Sigmoid colon (tissue), 7 donors: Measurements from ENCODE around the gene KLRF2. TPM values are rescaled to one million over a fixed set of nuclear protein-coding genes. Genes with fewer than 3 reads are reported as not detected.

Source experiments
- DNase-seq: peaks from one replicate; pipeline ENCODE4 v3.0.0-alpha.2; 2019
- H3K27ac ChIP-seq, 4 donors: fragments of 200-600 bp; sonication (generic); one replicate each; pipeline ENCODE4 v1.5.1; 2016 to 2019; ENCODE audit warnings: mild to moderate bottlenecking in 1 of 4
- H3K27me3 ChIP-seq, 3 donors: fragments of 200-600 bp; sonication (generic); one replicate each; pipeline ENCODE4 v1.5.1; 2019; ENCODE audit warnings: mild to moderate bottlenecking in 1 of 3
- H3K36me3 ChIP-seq, 4 donors: fragments of 200-600 bp; sonication (generic); one replicate each; pipeline ENCODE4 v1.5.1; 2016 to 2019
- H3K4me1 ChIP-seq, 4 donors: fragments of 200-600 bp; sonication (generic); one replicate each; pipeline ENCODE4 v1.5.1; 2017 to 2019
- H3K4me3 ChIP-seq, 4 donors: fragments of 200-600 bp; sonication (generic); one replicate each; pipeline ENCODE4 v1.5.1; 2017 to 2019; ENCODE audit warnings: mild to moderate bottlenecking in 2 of 4, moderate library complexity in 1 of 4
- H3K9me3 ChIP-seq, 4 donors: fragments of 200-600 bp in 3 of 4; sonication (generic) in 3 of 4; one replicate each; pipeline versions ENCODE4 v1.5.1 to v1.6.1; 2013 to 2019
- CTCF ChIP-seq, 4 experiments: fragments of 450-650 bp in 3 of 4; fragments of 200-600 bp in 1 of 4; IDR thresholded peaks; one replicate each; pipeline ENCODE4 v1.5.1; 2016 to 2019; ENCODE audit warnings: antibody characterized with exemption in 4 of 4, mild to moderate bottlenecking in 3 of 4, moderate library complexity in 2 of 4
- EP300 ChIP-seq, 4 donors: sonication (generic); formaldehyde crosslinking; IDR thresholded peaks; one replicate each; pipeline ENCODE4 v1.6.1; 2017; ENCODE audit warnings: antibody characterized with exemption in 4 of 4
- POLR2A ChIP-seq, 2 donors: fragments of 450-650 bp; IDR thresholded peaks; one replicate each; pipeline ENCODE4 v1.6.1; 2016; ENCODE audit warnings: antibody characterized with exemption in 2 of 2, mild to moderate bottlenecking in 2 of 2, moderate library complexity in 2 of 2
- POLR2AphosphoS5 ChIP-seq, 4 donors: sonication (generic); formaldehyde crosslinking; IDR thresholded peaks; one replicate each; pipeline ENCODE4 v1.6.1; 2017; ENCODE audit warnings: antibody characterized with exemption in 4 of 4
- WGBS, 2 donors: extraction: QIAGEN DNeasy Blood & Tissue Kit; methylation state at CpG; one replicate each; pipeline ENCODE4 v1.1.7; 2013; 5-methylcytosine and 5-hydroxymethylcytosine counted together
- intact Hi-C: fragments of 100-400 bp; cut with DNase I; formaldehyde crosslinking; loops from one replicate; pipeline ENCODE4 v1.15.1; 2023
- polyA plus RNA-seq, 3 donors: library from polyadenylated mRNA; stranded (reverse); fragments of 200-250 nt; gene quantifications; one replicate each; pipeline ENCODE4 v1.2.3, GENCODE V29; 2013
- total RNA-seq, 4 donors: library from RNA; depleted of rRNA; stranded (reverse); fragments of >200 nt; gene quantifications; one replicate each; pipeline ENCODE4 v1.1.0, GENCODE V29; 2016
- donor health status: healthy with polysubstance abuse.
- donor health status: Bipolar disorder and iron deficiency.
- donor health status: healthy.

The KLRF2 gene
- total and polyA plus RNA-seq, 7 donors, result not detected

DNA sequence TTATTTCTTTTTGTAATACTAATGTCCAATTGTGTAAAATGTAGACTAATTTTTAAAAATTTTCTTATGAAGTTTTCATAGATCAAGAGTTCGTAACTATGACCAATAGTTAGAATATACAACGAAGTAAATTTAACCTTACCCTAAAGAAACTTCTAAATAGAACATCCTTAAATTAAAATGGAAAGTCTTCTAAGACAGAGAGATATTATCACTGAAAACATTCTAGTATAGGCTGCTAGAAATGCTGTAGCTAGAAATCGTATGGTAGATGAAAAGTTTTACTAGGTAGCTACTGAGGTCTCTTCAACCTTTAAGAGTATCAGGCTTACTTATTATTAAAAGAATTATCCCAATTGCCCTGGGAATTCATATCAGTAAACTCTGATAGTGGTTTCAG lies 50.0 kb downstream of the KLRF2 start:
- intact Hi-C loops, result no loop called here
- DNase-seq, result no peak

GRCh38 chr12:9932270-9932669 lies 51.0 kb downstream of the KLRF2 start, which contains the start of gene CLEC2A:
Gene CLEC2A (minus strand): TSS chr12:9932370. CDS start chr12:9932329, 41 bp downstream.
- no peak for TF ChIP-seq EP300 (IDR thresholded peaks at IDR 0.05)
- no peak for TF ChIP-seq POLR2AphosphoS5 (IDR thresholded peaks at IDR 0.05)
- no peak for TF ChIP-seq POLR2A (IDR thresholded peaks at IDR 0.05)
- TF ChIP-seq CTCF (IDR thresholded peaks at IDR 0.05), result no peak
- Histone ChIP-seq H3K9me3 (no peaks in the 10 kb centered on the region), H3K27me3 (no peaks in the 10 kb centered on the region), H3K36me3 (no peaks in the 10 kb centered on the region), H3K4me3 (no peak within 1 kb of the TSS), H3K4me1 (no peaks in the 10 kb centered on the region), H3K27ac (no peak within 1 kb of the TSS)
- WGBS, 2 donors, result 50 to 79% methylated on average over 6 of the region's 6 CpGs
- intact Hi-C loops, result no loop called here
- DNase-seq, result no peak

More for the DNA sequence above, 50.0 kb downstream of the KLRF2 start:
- no peaks in the 10 kb centered on the region for H3K9me3 ChIP-seq
- no peak overlapping the region for H3K27ac ChIP-seq
- no peaks in the 10 kb centered on the region for H3K27me3 ChIP-seq
- WGBS, 2 donors, result 78 to 85% methylated on average over 3 of the region's 3 CpGs
- no peak overlapping the region for H3K4me3 ChIP-seq
- TF ChIP-seq CTCF (IDR thresholded peaks at IDR 0.05) (no peak), POLR2AphosphoS5 (IDR thresholded peaks at IDR 0.05) (no peak), POLR2A (IDR thresholded peaks at IDR 0.05) (no peak), EP300 (IDR thresholded peaks at IDR 0.05) (no peak)
- no peaks in the 10 kb centered on the region for H3K36me3 ChIP-seq
- no peaks in the 10 kb centered on the region for H3K4me1 ChIP-seq

GRCh38 chr12:9933958-9934357 lies 52.7 kb downstream of the KLRF2 start:
- WGBS, 2 donors, result 83 to 98% methylated on average over 2 of the region's 2 CpGs
- no peaks in the 10 kb centered on the region for H3K4me1 ChIP-seq
- intact Hi-C loops, result no loop called here
- no peak overlapping the region for H3K4me3 ChIP-seq
- no peak for DNase-seq
- H3K27me3 ChIP-seq, result no peaks in the 10 kb centered on the region
- no peak for TF ChIP-seq CTCF (IDR thresholded peaks at IDR 0.05)
- no peaks in the 10 kb centered on the region for H3K9me3 ChIP-seq
- H3K36me3 ChIP-seq, result no peaks in the 10 kb centered on the region
- H3K27ac ChIP-seq, result no peak overlapping the region

- no peak overlapping the region for H3K4me3 ChIP-seq
- H3K9me3 ChIP-seq, result no peaks in the 10 kb centered on the region
- WGBS, 2 donors, result 91% methylated on average over 2 of the region's 2 CpGs
- intact Hi-C loops, result no loop called here
- TF ChIP-seq CTCF (IDR thresholded peaks at IDR 0.05) (no peak), POLR2AphosphoS5 (IDR thresholded peaks at IDR 0.05) (no peak), POLR2A (IDR thresholded peaks at IDR 0.05) (no peak), EP300 (IDR thresholded peaks at IDR 0.05) (no peak)
- no peaks in the 10 kb centered on the region for H3K36me3 ChIP-seq
- no peaks in the 10 kb centered on the region for H3K27me3 ChIP-seq
- H3K27ac ChIP-seq, result no peak overlapping the region
- DNase-seq, result no peak
- no peaks in the 10 kb centered on the region for H3K4me1 ChIP-seq
Observed at GRCh38 chr12:9935026-9935425, 53.7 kb downstream of the KLRF2 start.

DNA sequence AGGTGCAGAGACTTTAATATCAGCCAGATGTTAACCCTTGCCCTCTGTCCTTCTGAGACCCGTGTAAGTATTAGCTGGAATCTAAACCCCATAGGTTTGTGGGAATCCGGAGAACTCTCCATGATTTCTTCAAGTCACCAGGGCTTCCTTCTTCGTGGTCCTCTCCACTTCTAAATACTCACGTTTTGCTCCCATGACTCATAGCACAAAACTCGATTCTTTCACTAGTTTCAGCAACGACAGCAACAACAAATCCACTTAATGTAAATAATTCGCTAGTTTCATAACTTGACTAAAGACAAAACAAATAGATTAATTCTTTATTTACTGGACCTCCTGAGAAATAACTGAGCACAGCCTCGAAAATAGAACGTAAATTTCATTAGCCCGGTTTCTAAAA lies 55.3 kb downstream of the KLRF2 start:
- TF ChIP-seq EP300 (IDR thresholded peaks at IDR 0.05), result no peak
- TF ChIP-seq POLR2A (IDR thresholded peaks at IDR 0.05), result no peak
- no peak for TF ChIP-seq POLR2AphosphoS5 (IDR thresholded peaks at IDR 0.05)
- TF ChIP-seq CTCF (IDR thresholded peaks at IDR 0.05), result no peak
- WGBS, 2 donors, result 70 to 72% methylated on average over 10 of the region's 10 CpGs
- H3K4me3 ChIP-seq, result no peak overlapping the region
- H3K27me3 ChIP-seq, result no peaks in the 10 kb centered on the region
- no peaks in the 10 kb centered on the region for H3K4me1 ChIP-seq
- H3K9me3 ChIP-seq, result no peaks in the 10 kb centered on the region
- no peak for DNase-seq
- no peak overlapping the region for H3K27ac ChIP-seq
- intact Hi-C loops, result no loop called here
- H3K36me3 ChIP-seq, result no peaks in the 10 kb centered on the region
